ENCODE data around the gene ALG9. TPM values are rescaled to one million over a fixed set of nuclear protein-coding genes. Genes with fewer than 3 reads are reported as not detected.
"Not testable (repeated sequence)": the region's sequence is repeated elsewhere in the genome, so short reads cannot be mapped to it uniquely, and the experiment has no call there.

Gene ALG9
- total RNA-seq, 2 donors from 2014 or later = 22.2 to 32.4 TPM

GRCh38 chr11:111792955-111793500 lies 78.4 kb downstream of the ALG9 start:
- H3K27me3 ChIP-seq = no peaks in the 10 kb centered on the region
- no peaks in the 10 kb centered on the region for H3K36me3 ChIP-seq
- H3K4me1 ChIP-seq = peaks cover 0 to 11% of the 10 kb centered on the region in 2 donors
- no peak overlapping the region for H3K4me3 ChIP-seq
- no peaks in the 10 kb centered on the region for H3K9me3 ChIP-seq
- TF ChIP-seq CTCF (IDR thresholded peaks at IDR 0.05) = no peak
- no peak for DNase-seq (ENCODE audit: low spot score)
- peak overlapping the region in 1 of 2 donors; percentile 46 for H3K27ac ChIP-seq

GRCh38 chr11:111792314-111792713 lies 79.1 kb downstream of the ALG9 start:
- no peak for DNase-seq (ENCODE audit: low spot score)
- Histone ChIP-seq H3K27me3 (no peaks in the 10 kb centered on the region), H3K9me3 (no peaks in the 10 kb centered on the region), H3K27ac (no peak overlapping the region), H3K4me1 (peaks cover 0 to 8% of the 10 kb centered on the region in 2 donors), H3K4me3 (no peak overlapping the region), H3K36me3 (no peaks in the 10 kb centered on the region)
- no peak for TF ChIP-seq CTCF (IDR thresholded peaks at IDR 0.05)

- peaks cover 0 to 26% of the 10 kb centered on the region in 2 donors for H3K4me1 ChIP-seq
- DNase-seq (ENCODE audit: low spot score) = no peak
- H3K4me3 ChIP-seq = no peak overlapping the region
- H3K27me3 ChIP-seq = no peaks in the 10 kb centered on the region
- TF ChIP-seq CTCF (IDR thresholded peaks at IDR 0.05) = no peak
- no peaks in the 10 kb centered on the region for H3K9me3 ChIP-seq
- peak overlapping the region; percentile 79 to 93 for H3K27ac ChIP-seq
- peaks cover 14% of the 10 kb centered on the region for H3K36me3 ChIP-seq
These were observed 82.9 kb downstream of the ALG9 start for GRCh38 chr11:111788464-111788863.

GRCh38 chr11:111788051-111788450 lies 83.3 kb downstream of the ALG9 start:
- Histone ChIP-seq H3K4me1 (peaks cover 0 to 30% of the 10 kb centered on the region in 2 donors), H3K27ac (peak overlapping the region; percentile 79 to 93), H3K9me3 (no peaks in the 10 kb centered on the region), H3K4me3 (no peak overlapping the region), H3K27me3 (no peaks in the 10 kb centered on the region), H3K36me3 (peaks cover 14% of the 10 kb centered on the region)
- TF ChIP-seq CTCF (IDR thresholded peaks at IDR 0.05) = no peak
- DNase-seq (ENCODE audit: low spot score) = no peak

GRCh38 chr11:111785886-111786412 lies 85.4 kb downstream of the ALG9 start:
- peaks cover 14% of the 10 kb centered on the region for H3K36me3 ChIP-seq
- peak overlapping the region; percentile 79 to 93 for H3K27ac ChIP-seq
- DNase-seq (ENCODE audit: low spot score) = no peak
- H3K4me3 ChIP-seq = no peak overlapping the region
- H3K27me3 ChIP-seq = no peaks in the 10 kb centered on the region
- peaks cover 0 to 32% of the 10 kb centered on the region in 2 donors for H3K4me1 ChIP-seq
- no peaks in the 10 kb centered on the region for H3K9me3 ChIP-seq
- TF ChIP-seq CTCF (IDR thresholded peaks at IDR 0.05) = no peak

- TF ChIP-seq CTCF (IDR thresholded peaks at IDR 0.05) = no peak
- H3K27me3 ChIP-seq = no peaks in the 10 kb centered on the region
- H3K9me3 ChIP-seq = no peaks in the 10 kb centered on the region
- H3K36me3 ChIP-seq = peaks cover 14% of the 10 kb centered on the region
- peak overlapping the region; percentile 79 to 93 for H3K27ac ChIP-seq
- H3K4me3 ChIP-seq = no peak overlapping the region
- DNase-seq (ENCODE audit: low spot score) = no peak
- H3K4me1 ChIP-seq = peaks cover 0 to 32% of the 10 kb centered on the region in 2 donors
These were observed 86.3 kb downstream of the ALG9 start for GRCh38 chr11:111785076-111785475.

GRCh38 chr11:111784311-111784710 lies 87.1 kb downstream of the ALG9 start:
- Histone ChIP-seq H3K36me3 (peaks cover 14% of the 10 kb centered on the region), H3K4me1 (peaks cover 0 to 32% of the 10 kb centered on the region in 2 donors)

More at GRCh38 chr11:111784311-111784710, 87.1 kb downstream of the ALG9 start:
- not testable (repeated sequence) for H3K27me3 ChIP-seq; H3K9me3 ChIP-seq; H3K4me3 ChIP-seq; DNase-seq (ENCODE audit: low spot score)
- H3K27ac ChIP-seq = peak overlapping the region; percentile 79 to 93
